SIG-M5 (cell line): ENCODE measurements around the gene C4BPB.
"Not testable (repeated sequence)": the region's sequence is repeated elsewhere in the genome, so short reads cannot be mapped to it uniquely, and the experiment has no call there.

ENCODE experiments used
- DNase-seq: peaks from one replicate; lab custom pipeline; 2025; lab: John Stamatoyannopoulos, UW

Gene C4BPB

DNA sequence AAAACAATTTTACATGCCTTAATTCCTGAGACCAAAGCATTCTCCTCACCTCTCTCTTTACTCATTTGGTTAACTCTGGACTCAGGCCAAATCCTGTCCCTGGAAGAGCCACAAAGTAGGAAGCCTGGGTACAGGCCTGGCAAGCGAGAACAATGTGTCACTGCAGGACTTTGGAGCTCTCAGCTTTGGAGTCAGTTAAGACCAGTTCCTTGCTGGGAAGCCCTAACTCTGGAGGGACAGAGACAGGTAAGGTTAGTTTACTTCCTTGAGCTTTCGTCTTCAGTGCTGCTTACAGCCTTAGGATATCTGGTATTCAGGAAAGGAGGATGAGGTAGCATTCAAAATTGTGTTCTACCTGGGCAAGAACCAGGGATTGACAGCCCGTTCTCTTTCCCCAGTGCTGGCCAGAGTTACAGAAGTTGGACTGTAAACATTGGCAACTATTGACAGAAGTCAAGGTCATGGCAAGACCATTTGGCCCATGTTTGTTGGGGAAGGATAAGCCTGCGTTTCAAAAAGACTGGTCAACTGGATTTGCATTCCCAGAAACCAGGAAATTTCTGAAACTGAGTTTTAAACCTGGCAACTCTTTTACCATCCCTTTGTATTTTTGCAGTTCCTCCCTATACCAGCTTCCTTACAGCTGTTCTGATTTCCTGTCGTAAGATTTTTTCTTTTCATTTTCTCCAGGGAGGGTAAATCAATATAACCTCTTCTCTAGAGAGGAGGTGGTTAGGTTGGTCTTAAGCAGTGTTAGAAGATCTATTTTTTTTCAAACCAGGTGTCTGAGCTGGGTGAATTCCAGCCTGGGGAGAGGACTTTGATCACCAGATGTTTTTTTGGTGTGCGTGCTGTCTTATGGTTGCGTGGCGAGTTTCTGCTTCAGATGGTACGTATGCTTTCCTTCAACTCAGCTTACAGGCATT lies at the start of gene C4BPB:
Gene C4BPB (plus strand): TSS at position 160 of the 926 bp plus-strand sequence. CDS start 672 bp downstream, at position 832.
- no peak for DNase-seq

- DNase-seq = no peak
Measured at GRCh38 chr1:207039380-207040180, 49.1 kb upstream of the C4BPB start.

DNA sequence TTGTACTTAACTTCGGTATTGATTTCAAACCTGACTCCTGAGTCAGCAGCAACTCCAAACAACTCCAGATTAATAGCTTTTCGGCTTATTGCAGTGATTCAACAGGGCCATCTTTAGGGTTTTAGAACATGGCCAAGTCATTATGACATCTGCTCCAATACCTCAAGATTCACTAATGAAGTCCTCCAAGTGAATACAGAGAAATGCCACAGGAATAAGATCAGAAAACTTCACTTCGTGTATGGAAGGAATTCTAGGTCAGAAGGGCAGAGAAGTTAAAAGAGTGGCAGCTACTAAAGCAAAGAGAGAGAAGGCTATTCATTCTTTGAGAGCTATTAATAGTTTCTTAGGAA lies 48.5 kb upstream of the C4BPB start:
- DNase-seq = no peak

- not testable (repeated sequence) for DNase-seq
Measured at GRCh38 chr1:207041397-207041796, 47.3 kb upstream of the C4BPB start.

GRCh38 chr1:207045453-207045852 lies 43.2 kb upstream of the C4BPB start:
- DNase-seq = no peak

DNA sequence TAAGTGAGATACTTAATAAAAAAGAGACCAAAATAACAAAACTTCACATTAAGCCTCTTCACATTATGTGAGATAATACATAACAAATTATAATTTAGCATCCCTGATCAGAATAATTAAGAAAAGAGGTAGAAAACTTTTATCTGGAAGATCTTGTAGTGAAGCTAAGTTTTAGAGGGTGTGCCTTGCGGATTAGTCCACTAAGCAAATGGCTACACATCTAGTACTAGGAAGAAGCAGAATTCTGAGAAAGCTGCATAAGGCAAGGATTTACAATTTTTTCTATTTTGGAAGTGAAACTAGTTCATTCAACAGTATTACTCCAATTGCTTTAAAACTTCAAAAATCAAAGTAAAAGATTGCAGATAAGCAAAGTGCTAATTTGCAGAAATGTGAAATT lies 41.2 kb upstream of the C4BPB start:
- no peak for DNase-seq

DNA sequence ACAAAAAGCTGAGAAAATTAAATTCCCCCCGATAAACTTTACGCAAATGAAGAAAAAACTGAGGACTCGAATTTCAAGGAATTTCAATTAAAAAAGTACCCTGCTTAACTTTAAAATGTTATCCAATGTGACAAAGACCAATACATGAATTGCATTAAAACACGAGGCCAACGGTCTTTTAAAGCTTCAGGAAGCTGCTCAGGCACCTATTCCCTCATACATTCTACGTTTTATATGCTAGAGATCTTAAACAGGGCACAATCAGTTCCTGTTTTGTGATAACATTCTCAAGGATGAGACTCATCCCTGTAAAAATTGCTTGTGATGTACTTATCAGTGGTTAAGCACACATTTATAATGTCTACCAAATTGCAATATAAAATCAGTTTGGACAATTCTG lies 40.6 kb upstream of the C4BPB start:
- DNase-seq = no peak

DNA sequence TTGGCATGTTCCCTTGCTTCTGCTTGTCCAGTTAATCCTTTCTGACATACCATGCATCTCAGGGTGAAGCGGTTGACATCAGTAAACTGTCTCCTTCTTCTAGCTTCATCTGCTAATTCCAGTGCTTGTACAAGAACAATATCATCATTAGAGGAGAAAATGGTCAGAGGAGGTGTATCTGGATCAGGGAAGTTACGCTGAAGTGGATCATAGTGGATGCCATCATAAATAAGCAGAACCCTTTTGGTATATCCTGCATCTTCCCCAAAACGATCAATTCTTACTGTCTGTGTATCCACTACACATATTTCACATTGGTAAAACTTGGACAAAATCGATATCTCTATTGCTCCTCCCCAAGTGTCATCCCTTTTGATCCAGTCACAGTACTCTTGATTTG lies 39.6 kb upstream of the C4BPB start:
- no peak for DNase-seq

- DNase-seq = no peak
Measured at GRCh38 chr1:207049514-207049913, 39.1 kb upstream of the C4BPB start.

GRCh38 chr1:207049974-207050391 lies 38.7 kb upstream of the C4BPB start:
- DNase-seq = no peak

- DNase-seq = no peak
Measured at GRCh38 chr1:207050480-207051190, 38.0 kb upstream of the C4BPB start.

DNA sequence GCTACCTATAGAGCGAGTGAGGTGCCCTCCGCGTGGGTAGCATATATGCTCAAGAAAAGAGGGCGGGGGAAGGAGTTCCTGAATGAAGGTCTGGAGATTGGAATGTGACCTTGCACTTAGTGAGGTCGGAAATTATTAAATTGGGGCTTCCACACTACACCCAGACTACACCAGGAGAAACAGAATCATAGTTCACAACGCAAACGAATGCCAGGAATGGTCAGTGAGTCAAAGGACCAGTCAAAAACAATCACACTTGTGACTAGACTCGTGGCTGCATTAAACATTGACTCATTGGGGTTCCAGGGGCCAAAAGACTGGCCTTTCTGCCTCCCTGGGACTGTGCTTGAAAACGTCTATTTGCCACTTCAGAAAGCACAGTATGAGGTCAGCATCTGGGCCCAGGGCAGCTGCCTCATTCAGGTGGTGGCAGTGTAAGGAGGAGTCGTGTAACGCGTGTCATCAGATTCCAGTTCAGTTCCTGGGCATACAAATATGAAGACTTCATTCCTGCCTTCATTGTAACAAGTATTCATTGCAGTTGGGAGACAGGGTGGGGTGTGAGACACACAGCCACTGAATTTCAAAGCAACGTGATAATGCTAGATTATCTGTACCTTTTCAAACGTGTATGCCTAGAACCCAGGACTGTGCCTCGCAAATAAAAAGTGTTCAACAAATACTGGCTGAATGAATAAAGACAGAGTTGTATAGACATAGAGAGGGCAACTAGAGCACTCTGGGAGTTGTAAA lies 37.3 kb upstream of the C4BPB start, which contains the start of gene YOD1:
Gene YOD1 (minus strand): TSS at position 18 of the 753 bp plus-strand sequence. CDS start 178 bp downstream, outside the sequence.
- no peak for DNase-seq

GRCh38 chr1:207052911-207053769 lies 35.5 kb upstream of the C4BPB start, which contains the start of gene PFKFB2:
Gene PFKFB2, plus strand, starts transcription at chr1:207053275. Its CDS starts 1,443 bp downstream, at chr1:207054718.
- DNase-seq = no peak

- DNase-seq = no peak
Measured at GRCh38 chr1:207054491-207054890, 34.2 kb upstream of the C4BPB start.

DNA sequence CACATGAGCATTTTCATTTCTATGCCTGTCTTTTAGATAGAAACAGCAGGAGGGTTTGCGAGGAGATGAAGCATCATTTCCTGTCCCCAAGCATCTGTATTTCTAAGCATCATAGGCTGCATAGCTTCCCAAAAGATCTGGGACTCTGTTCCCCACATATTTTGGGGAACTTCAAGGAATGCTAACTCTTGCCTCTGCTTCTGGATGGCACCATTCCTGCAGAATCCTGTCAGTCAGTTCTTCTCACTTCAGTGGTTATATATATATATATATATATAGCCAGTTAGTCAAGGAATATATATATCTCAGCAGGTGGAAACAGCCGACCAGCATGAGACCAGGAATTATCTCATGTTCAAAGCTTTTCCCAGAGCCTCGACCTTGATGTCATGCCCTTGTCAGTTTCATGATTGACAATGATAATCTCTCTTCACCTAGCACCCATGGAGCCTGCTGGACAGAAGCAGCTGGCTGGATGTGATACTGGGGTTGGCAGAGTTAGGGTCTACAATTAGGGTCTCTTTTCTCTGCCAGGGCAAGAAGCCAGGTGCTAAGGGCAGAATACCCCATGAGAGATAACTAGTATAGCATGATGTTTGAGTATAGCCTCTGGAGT lies 33.2 kb upstream of the C4BPB start:
- no peak for DNase-seq

GRCh38 chr1:207056673-207057072 lies 32.0 kb upstream of the C4BPB start:
- DNase-seq = no peak

DNA sequence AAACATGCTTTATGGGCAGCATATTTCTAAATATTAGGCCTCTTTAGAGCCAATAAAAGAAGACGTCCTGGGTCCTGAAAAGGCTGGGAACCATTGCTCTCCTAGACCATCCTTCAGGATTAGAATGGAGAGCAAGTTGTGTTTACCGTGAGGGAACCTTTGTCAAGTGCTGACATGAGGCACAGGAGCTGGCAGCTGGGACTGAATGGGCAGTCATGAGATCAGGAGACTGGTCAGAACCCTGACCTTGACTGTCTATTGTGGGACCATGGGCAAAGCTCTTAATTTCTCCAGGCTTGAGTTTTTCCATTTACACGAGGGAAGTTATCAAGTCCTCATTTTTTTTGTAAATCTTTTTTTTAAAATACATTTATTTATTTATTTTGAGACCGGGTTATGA lies 30.4 kb upstream of the C4BPB start:
- DNase-seq = no peak

DNA sequence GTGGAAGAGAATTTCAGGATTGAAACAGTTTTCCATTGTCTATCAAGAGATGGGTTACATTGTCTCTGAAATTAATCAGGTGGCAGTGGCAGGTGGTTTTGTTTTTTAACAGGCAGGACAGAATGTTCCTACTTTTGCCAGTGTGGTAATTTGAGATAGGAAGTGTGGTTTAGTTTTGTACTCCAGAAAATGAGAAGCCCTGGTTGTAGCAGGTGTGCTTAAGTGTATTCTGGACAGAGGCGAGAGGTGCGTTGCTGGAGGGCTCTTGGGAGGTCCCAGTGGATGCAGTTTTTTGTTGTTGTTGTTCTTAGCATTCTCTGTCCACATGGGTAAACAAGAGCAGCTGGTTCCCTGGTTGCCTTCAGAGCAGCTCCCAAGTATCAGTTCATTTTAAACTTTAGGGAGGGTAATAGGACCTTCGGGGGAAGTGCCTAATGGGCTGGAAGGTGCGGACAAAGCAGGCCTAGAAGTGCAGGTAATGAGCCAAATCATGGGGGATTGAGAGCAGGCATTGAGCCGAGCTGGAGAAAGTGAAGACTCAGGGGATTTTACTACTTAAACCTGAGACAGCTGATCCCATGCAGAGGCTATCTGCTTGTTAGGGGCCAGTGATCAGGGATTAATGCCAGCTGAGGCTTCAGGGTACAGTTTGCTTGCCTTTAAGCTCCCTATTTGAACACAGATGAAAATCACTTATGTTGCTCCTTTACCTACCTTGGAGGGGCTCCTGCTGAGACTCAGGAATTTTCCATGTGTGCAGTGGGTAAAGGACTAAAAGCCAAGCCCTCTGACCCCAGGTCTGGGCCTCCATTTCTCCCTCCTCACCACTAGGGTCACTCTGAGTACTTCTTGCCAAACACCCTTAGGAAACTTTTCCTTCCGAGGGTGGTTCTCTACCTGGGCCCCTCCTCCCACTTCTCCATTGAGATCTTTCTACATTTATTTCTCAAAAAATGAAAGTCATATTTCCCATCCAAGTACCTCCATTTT lies 29.5 kb upstream of the C4BPB start:
- no peak for DNase-seq

- DNase-seq = no peak
Measured at GRCh38 chr1:207059881-207060280, 28.8 kb upstream of the C4BPB start.
